Prostate gland (tissue), 2 donors: ENCODE results near the gene FAM107B. TPM values are rescaled to one million over a fixed set of nuclear protein-coding genes. Genes with fewer than 3 reads are reported as not detected.

Source experiments
- DNase-seq: peaks from one replicate; pipeline ENCODE4 v3.0.0-alpha.2; 2019; ENCODE audit warnings: low spot score
- H3K27ac ChIP-seq, 2 donors: fragments of 200-600 bp; sonication (generic); 2 replicates each; pipeline ENCODE4 v1.5.1; 2017 to 2019
- H3K27me3 ChIP-seq: fragments of 200-600 bp; sonication (generic); replicated peaks from 2 replicates; pipeline ENCODE4 v1.5.1; 2019; ENCODE audit not compliant: insufficient read depth
- H3K36me3 ChIP-seq, 2 donors: fragments of 200-600 bp; sonication (generic); 1 replicate in 1 of 2; 2 replicates in 1 of 2; pipeline versions ENCODE4 v1.5.1 to v1.8.1; 2017 to 2019
- H3K4me1 ChIP-seq: fragments of 200-600 bp; sonication (generic); replicated peaks from 2 replicates; pipeline ENCODE4 v1.5.1; 2019
- H3K4me3 ChIP-seq, 2 donors: fragments of 200-600 bp; sonication (generic); 2 replicates each; pipeline ENCODE4 v1.5.1; 2017 to 2019
- H3K9me3 ChIP-seq: fragments of 200-600 bp; sonication (generic); 2 replicates; pipeline ENCODE4 v1.5.1; 2017
- POLR2A ChIP-seq: fragments of 450-650 bp; IDR thresholded peaks from one replicate; pipeline ENCODE4 v1.6.1; 2016; ENCODE audit warnings: antibody characterized with exemption, mild to moderate bottlenecking
- POLR2AphosphoS5 ChIP-seq: sonication (generic); formaldehyde crosslinking; IDR thresholded peaks from one replicate; pipeline ENCODE4 v1.6.1; 2017; ENCODE audit warnings: antibody characterized with exemption
- WGBS: methylation state at CpG from one replicate; pipeline ENCODE4 v1.1.5; 2018; 5-methylcytosine and 5-hydroxymethylcytosine counted together
- intact Hi-C: fragments of 100-400 bp; cut with DNase I; formaldehyde crosslinking; loops from one replicate; pipeline ENCODE4 v1.14.2; 2022
- total RNA-seq, 2 donors: library from RNA; depleted of rRNA; stranded (reverse); fragments of >200 nt; gene quantifications; one replicate each; pipeline ENCODE4 v1.1.0, GENCODE V29; 2016
- TF ChIP-seq, protein P1 (sequence below), 4 experiments: fragments of 200-600 bp in 2 of 4; fragments of 450-650 bp in 2 of 4; sonication (generic) in 2 of 4; IDR thresholded peaks; 1 replicate in 3 of 4; 2 replicates in 1 of 4; pipeline ENCODE4 v1.5.1; 2016 to 2019; ENCODE audit warnings: antibody characterized with exemption in 4 of 4, mild to moderate bottlenecking in 2 of 4, moderate library complexity in 2 of 4

The FAM107B gene
- total RNA-seq, 2 donors from 2014 or later = 32.9 to 63.9 TPM

DNA sequence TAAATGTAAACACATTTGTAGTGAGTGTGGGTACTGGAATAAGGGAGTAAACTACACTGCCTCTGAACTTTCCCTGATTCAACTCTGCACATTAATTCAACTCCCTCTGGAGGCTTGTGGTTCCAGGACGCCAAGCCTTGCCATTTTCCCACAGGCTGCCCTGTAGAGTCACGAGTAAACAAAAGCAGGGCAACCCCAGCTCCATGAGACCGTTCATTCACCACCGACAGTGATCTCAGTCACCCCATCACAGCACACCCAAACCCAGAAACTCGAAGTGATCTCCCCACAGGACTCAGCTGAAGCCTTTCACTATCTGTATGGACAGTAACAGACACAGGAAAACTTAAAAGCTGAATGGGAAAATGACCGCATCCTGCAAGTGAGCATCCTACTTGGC lies 225.2 kb downstream of the FAM107B start:
- intact Hi-C loops = no loop called here
- 83% methylated on average over 6 of the region's 6 CpGs for WGBS
- peaks cover 21% of the 10 kb centered on the region for H3K4me1 ChIP-seq
- H3K4me3 ChIP-seq = no peak overlapping the region
- TF ChIP-seq POLR2AphosphoS5 (no peak), POLR2A (no peak)
- TF ChIP-seq, protein P1, sequence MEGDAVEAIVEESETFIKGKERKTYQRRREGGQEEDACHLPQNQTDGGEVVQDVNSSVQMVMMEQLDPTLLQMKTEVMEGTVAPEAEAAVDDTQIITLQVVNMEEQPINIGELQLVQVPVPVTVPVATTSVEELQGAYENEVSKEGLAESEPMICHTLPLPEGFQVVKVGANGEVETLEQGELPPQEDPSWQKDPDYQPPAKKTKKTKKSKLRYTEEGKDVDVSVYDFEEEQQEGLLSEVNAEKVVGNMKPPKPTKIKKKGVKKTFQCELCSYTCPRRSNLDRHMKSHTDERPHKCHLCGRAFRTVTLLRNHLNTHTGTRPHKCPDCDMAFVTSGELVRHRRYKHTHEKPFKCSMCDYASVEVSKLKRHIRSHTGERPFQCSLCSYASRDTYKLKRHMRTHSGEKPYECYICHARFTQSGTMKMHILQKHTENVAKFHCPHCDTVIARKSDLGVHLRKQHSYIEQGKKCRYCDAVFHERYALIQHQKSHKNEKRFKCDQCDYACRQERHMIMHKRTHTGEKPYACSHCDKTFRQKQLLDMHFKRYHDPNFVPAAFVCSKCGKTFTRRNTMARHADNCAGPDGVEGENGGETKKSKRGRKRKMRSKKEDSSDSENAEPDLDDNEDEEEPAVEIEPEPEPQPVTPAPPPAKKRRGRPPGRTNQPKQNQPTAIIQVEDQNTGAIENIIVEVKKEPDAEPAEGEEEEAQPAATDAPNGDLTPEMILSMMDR (IDR thresholded peaks at IDR 0.05) = no peak
- no peaks in the 10 kb centered on the region for H3K36me3 ChIP-seq
- H3K27me3 ChIP-seq = no peaks in the 10 kb centered on the region
- no peak overlapping the region for H3K27ac ChIP-seq
- no peak for DNase-seq
- no peaks in the 10 kb centered on the region for H3K9me3 ChIP-seq

GRCh38 chr10:14548970-14549369 lies 225.7 kb downstream of the FAM107B start:
- TF ChIP-seq POLR2AphosphoS5 (no peak), POLR2A (no peak)
- TF ChIP-seq, protein P1 (IDR thresholded peaks at IDR 0.05) = no peak
- H3K4me1 ChIP-seq = peaks cover 16% of the 10 kb centered on the region
- H3K36me3 ChIP-seq = no peaks in the 10 kb centered on the region
- no peak for DNase-seq
- H3K27me3 ChIP-seq = no peaks in the 10 kb centered on the region
- H3K9me3 ChIP-seq = no peaks in the 10 kb centered on the region
- intact Hi-C loops = no loop called here
- H3K4me3 ChIP-seq = no peak overlapping the region
- WGBS = 95% methylated on average over 3 of the region's 3 CpGs
- no peak overlapping the region for H3K27ac ChIP-seq

GRCh38 chr10:14548474-14548873 lies 226.2 kb downstream of the FAM107B start:
- H3K27me3 ChIP-seq = no peaks in the 10 kb centered on the region
- TF ChIP-seq, protein P1 (IDR thresholded peaks at IDR 0.05) = no peak
- TF ChIP-seq POLR2A = no peak
- no peak for TF ChIP-seq POLR2AphosphoS5
- H3K27ac ChIP-seq = no peak overlapping the region
- H3K4me3 ChIP-seq = no peak overlapping the region
- 86% methylated on average over 11 of the region's 11 CpGs for WGBS
- H3K4me1 ChIP-seq = peaks cover 12% of the 10 kb centered on the region
- H3K36me3 ChIP-seq = no peaks in the 10 kb centered on the region
- intact Hi-C loops = no loop called here
- DNase-seq = no peak
- H3K9me3 ChIP-seq = no peaks in the 10 kb centered on the region

DNA sequence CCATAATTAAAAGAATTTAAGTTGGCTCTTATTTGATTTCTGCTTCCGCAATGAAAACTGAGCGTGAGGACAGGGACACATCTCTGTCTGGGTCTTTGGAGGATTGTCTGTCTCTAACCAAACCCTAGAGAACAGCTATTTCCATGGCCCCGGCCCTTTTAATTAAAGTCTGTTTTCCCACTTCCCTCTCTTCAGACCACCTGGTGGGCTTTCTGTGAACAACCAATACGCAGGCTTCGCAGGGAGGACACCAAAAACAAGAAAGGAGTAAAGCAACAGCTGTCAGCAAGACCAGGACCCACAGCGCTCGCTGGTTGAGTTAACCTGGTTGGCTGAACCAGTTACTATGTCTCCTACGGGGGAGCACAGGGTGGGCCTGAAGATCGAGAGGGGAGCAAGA lies 226.9 kb downstream of the FAM107B start:
- 94% methylated on average over 9 of the region's 9 CpGs for WGBS
- peaks cover 12% of the 10 kb centered on the region for H3K4me1 ChIP-seq
- H3K27ac ChIP-seq = no peak overlapping the region
- no peak overlapping the region for H3K4me3 ChIP-seq
- no peaks in the 10 kb centered on the region for H3K9me3 ChIP-seq
- no peak for DNase-seq
- intact Hi-C loops = no loop called here
- H3K36me3 ChIP-seq = no peaks in the 10 kb centered on the region
- TF ChIP-seq, protein P1 (IDR thresholded peaks at IDR 0.05) = no peak
- TF ChIP-seq POLR2A (no peak), POLR2AphosphoS5 (no peak)
- no peaks in the 10 kb centered on the region for H3K27me3 ChIP-seq

GRCh38 chr10:14545827-14546226 lies 228.9 kb downstream of the FAM107B start:
- no peak overlapping the region for H3K4me3 ChIP-seq
- H3K4me1 ChIP-seq = peaks cover 12% of the 10 kb centered on the region
- no peaks in the 10 kb centered on the region for H3K9me3 ChIP-seq
- peak; percentile 94 for TF ChIP-seq POLR2AphosphoS5
- no peak for TF ChIP-seq POLR2A
- 8% methylated on average over 4 of the region's 4 CpGs for WGBS
- no peaks in the 10 kb centered on the region for H3K27me3 ChIP-seq
- H3K27ac ChIP-seq = peak overlapping the region; percentile 65 to 74
- H3K36me3 ChIP-seq = no peaks in the 10 kb centered on the region
- peak; percentile 82 for DNase-seq
- intact Hi-C loops = no loop called here
